Sigmoid colon (tissue), 4 donors: ENCODE measurements around the gene VAC14.

Experiments used
- EP300 ChIP-seq, 4 donors: sonication (generic); formaldehyde crosslinking; IDR thresholded peaks; one replicate each; pipeline ENCODE4 v1.6.1; 2017; ENCODE audit warnings: antibody characterized with exemption in 4 of 4
- POLR2A ChIP-seq, 2 donors: fragments of 450-650 bp; IDR thresholded peaks; one replicate each; pipeline ENCODE4 v1.6.1; 2016; ENCODE audit warnings: antibody characterized with exemption in 2 of 2, mild to moderate bottlenecking in 2 of 2, moderate library complexity in 2 of 2
- POLR2AphosphoS5 ChIP-seq, 4 donors: sonication (generic); formaldehyde crosslinking; IDR thresholded peaks; one replicate each; pipeline ENCODE4 v1.6.1; 2017; ENCODE audit warnings: antibody characterized with exemption in 4 of 4
- TF ChIP-seq, protein P1 (sequence below), 4 experiments: fragments of 450-650 bp in 3 of 4; fragments of 200-600 bp in 1 of 4; IDR thresholded peaks; one replicate each; pipeline ENCODE4 v1.5.1; 2016 to 2019; ENCODE audit warnings: antibody characterized with exemption in 4 of 4, mild to moderate bottlenecking in 3 of 4, moderate library complexity in 2 of 4

DNA sequence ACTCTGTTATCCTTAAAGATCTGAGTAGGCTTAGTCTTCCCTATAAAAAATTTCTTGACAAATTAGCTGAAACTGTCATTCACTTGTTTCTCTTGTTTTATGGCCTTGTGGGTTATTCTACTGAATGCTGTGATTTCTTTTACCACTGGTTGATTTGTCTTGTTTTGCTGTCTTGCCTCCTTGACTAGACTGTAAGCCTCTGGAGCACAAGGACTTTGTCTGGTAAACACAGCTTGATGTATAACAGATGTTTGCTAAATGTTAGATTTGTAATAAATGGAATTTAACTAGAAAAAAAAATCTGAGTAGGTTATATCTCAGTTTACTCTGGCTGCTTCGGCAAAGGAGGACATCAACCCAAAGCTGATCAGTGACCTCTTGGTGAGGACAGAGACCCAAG, 21.6 kb downstream of the VAC14 start:
- TF ChIP-seq POLR2A (IDR thresholded peaks at IDR 0.05) (no peak), POLR2AphosphoS5 (IDR thresholded peaks at IDR 0.05) (no peak), EP300 (IDR thresholded peaks at IDR 0.05) (no peak)
- TF ChIP-seq, protein P1, sequence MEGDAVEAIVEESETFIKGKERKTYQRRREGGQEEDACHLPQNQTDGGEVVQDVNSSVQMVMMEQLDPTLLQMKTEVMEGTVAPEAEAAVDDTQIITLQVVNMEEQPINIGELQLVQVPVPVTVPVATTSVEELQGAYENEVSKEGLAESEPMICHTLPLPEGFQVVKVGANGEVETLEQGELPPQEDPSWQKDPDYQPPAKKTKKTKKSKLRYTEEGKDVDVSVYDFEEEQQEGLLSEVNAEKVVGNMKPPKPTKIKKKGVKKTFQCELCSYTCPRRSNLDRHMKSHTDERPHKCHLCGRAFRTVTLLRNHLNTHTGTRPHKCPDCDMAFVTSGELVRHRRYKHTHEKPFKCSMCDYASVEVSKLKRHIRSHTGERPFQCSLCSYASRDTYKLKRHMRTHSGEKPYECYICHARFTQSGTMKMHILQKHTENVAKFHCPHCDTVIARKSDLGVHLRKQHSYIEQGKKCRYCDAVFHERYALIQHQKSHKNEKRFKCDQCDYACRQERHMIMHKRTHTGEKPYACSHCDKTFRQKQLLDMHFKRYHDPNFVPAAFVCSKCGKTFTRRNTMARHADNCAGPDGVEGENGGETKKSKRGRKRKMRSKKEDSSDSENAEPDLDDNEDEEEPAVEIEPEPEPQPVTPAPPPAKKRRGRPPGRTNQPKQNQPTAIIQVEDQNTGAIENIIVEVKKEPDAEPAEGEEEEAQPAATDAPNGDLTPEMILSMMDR (IDR thresholded peaks at IDR 0.05): no peak
